HG03378 (cell line): ENCODE measurements around the gene TBCC.

Source experiments
- ATAC-seq: cut with Tn5 transposase; IDR thresholded peaks from one replicate; pipeline ENCODE4 v1.9.1; 2021; ENCODE audit warnings: mild to moderate bottlenecking, moderate library complexity; ENCODE audit not compliant: unreplicated experiment

The TBCC gene

DNA sequence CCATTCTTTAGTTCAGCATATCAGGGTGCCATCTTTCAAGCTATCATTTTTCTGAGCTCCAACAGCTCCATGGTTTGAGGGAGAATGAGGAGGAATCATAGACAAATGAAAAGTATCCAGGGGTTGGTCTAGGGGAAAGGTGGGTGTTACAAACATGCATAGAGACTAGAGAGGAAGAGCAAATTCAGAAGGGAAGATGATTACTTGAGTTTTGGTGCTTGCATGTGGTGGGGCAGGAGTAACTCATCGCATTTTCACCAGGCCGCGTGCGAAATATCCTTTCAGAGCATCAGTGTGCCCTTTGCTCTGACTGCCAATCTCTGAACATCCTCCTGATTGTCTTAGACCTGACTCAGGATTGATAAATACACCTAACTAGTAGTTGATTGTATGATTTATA is 28.3 kb upstream of the TBCC start:
- ATAC-seq, result no peak

DNA sequence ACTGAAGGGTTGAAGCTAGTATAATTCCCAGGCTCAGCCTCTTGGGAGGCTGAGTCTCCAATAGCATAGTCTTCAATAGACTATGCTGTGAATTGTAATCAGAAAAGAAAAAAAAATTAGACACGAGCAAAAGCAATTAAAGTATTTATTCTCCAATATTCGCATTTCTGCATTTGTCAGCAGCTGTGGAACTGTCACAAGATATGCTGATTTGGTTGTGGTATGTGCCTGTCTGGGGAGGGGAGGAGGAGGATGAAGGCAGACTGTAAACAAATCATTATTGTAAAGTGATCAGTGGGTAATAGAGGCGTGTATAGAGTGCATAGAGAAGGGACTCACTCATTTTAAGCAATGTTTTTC is 25.8 kb upstream of the TBCC start:
- ATAC-seq, result no peak

DNA sequence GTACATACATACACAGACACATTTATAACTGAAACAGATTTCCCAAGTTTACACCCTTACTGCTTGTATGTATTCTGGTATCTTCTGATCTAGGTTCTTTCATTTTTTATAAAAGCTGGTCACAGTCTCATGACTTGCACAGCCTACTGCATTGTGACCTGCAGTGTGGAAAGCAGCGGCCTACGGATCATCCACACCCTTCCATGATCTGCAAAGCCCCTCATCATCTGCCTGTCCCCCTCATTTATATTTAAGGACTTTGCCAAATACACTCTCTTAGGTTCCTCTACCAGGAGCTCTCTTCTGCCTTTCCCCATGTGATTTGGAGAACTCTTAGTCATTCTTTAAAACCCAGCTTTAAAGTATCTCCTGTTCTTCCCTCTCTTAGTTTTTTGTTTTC is 23.9 kb upstream of the TBCC start:
- no peak for ATAC-seq

DNA sequence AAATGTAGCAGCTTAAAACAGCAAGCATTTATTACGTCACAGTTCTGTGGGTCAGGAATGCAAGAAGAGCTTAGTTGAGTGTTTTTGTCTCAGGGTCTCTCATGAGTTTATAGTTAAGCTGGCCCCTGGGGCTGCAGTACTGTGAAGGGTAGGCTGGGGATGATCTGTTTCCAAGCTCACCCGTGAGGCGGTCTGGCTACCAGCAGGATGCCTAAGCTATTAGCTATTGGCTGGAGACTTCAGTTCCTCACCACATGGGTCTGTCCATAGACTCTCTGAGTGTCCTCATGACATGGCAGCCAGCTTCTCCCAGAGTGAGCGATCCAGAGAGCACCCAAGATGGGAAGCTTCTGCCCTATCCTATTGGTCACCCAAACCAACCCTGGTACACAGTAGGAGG is 23.1 kb upstream of the TBCC start:
- no peak for ATAC-seq

DNA sequence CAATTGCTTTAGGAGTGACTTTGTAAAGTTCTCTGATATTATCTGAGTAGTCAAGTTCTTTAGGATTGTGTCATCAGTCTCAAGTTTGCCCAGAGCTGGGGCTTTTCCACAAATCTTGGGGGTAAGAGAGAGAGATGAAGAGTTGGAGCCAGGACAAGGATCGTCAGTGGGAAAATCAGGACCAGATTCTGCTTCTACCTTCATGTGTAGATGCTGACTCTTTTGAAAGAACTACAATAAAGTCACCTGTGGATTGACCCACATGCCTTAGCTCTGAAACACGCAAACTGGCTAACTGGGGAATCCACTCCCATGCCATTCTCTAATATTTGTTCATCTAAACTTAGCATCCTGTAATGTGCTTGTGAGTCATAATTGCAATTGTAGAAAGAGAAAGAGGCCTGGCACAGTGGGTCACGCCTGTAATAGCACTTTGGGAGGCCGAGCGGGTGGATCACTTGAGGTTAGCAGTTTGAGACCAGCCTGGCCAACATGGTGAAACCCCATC is 20.3 kb upstream of the TBCC start:
- ATAC-seq, result no peak

DNA sequence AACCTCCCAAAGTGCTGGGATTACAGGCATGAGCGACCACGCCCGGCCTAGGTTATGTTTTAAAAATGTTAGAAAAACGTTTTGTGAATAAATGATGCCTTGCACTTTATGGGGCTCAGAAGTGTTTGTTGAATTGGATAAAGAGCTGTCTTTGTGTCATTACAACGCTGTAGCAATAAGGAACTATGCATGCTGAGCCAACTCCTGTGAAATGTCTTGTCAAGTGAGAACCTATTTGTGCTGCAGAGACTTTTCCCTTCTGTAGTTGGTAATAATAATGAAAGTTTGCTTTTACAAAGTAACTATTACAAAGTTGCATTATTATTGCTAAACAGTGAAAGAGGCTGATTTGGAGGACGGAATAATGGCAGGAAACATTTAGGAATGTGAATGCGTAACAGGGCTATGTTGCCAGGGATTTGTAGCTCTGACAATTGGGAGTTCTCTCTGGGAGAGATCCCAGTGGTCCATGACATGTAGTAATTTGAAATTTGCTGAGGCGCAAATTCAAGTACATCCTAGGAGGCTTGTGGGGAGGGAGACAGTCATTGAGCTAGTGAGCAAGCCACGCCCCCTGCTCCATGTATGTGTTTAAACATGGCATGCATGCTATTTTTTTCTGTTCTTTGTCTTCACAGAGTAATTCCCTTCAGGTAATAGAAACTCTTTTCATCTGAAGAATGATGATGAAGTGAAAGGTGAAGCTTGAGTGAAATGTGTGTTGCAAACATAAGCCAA is 19.2 kb upstream of the TBCC start:
- ATAC-seq, result no peak

DNA sequence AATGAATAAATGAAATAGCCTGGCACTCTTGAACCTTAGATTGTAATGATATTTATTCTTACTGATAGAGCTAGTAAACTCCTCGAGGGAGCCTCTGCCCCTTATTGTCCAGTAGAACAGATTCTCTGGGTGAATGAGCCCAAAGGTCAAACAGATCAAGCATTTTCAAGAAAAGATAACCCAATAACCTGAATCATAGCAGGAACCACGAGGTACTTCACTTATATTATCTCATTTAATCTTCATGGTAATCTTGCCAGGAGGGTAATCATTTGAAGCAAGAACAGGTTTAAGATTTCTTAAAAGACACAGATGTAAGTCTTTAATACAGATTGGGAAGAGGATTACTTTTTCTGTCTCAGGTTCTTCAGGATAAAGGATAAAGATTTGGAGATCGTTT is 17.0 kb upstream of the TBCC start:
- ATAC-seq, result no peak

DNA sequence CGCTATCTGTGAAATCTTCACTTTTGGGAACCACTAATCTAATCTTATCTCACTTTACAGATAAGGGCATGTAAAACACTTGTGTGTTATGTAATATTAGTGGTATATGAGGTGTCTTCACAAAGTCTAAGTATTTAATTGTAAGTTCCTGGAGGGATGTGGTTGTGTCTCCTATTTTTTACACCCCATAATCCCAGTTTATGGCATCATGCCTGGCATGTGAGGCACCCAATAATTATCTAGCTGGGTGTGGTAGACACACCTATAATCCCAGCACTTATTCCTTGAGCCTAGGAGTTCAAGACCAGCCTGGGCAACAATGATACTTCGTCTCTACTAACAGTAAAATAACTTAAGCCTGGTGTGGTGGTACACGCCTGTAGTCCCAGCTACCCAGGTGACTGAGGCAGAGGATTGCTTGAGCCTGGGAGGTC is 16.5 kb upstream of the TBCC start:
- no peak for ATAC-seq

DNA sequence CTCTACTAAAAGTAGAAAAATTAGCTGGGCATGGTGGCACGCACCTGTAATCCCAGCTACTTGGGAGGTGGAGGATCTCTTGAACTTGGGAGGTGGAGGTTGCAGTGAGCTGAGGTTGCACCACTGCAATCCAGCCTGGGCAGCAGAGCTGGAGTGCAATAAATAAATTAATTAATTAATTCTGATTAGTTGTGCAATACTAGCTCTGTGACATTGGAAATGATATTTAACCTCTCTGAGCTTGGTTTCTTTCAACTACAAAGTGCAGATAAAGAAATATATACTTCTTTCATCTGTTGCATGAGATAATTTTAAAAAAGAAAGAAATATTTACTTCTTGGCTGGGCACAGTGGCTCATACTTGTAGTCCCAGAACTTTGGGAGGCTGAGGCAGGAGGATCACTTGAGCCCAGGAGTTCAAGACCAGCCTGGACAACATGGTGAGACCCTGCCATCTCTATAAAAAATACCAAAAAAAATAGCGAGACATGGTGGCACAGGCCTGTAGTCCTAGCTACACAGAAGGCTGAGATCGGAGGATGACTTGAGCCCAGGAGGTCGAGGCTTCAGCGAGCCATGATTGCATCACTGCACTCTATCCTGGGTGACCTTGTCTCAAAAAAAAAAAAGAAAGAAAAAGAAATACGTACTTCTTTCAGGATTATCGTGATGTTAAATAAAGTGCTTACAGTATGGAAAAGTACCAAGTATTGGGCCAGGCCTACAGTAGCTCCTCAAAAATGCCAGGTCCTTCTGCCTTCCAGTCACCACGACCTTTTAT is 15.6 kb upstream of the TBCC start:
- no peak for ATAC-seq

DNA sequence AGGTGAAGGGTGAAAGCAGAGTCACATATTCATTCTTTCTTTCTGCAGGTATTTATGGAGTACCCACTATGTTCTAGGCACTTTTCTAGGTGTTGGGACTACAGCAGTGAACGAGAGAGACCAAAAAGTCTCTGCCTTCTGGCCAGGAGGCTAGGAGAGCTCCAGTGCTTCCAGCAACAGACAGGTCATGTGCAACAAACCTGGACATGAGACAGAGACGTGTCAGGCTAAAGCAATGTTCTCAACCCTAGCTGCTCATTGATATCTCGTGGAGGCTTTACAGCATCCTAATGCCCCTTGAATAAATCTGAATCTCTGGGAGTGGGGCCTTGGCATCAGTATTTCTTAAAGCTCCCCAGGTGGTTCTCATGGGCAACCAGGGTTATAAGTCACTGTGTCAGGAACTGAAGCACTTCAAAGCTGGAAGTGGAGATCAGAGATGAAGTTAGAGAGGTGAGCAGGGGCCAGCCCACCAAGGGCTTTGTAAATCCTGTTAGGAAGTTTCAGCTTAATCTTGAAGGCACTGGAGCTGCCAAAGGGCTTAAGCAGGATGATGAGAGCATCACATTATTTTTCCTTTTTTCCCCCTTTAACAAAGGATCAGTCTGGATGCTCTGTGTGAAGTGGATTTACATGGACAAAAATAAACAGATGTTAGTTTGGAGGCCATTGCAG is 13.0 kb upstream of the TBCC start:
- no peak for ATAC-seq

DNA sequence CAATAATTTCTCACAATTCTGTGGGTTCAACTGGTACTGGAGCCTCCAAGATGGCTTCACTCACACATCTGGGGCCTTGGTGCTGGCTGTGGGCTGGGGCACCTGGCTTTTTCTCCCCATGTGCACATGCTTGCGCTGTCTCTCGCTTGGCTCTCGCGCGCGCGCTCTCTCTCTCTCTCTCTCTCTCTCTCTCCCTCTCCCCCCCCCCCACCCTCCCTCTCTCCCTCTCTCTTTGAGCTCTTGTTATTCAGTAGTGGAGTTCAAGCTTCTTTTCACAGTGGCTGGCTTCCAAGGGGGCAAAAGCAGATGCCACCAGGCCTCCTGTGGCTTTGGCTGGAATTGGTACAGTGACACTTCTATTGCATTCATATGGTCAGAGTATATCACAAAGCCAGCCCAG is 10.8 kb upstream of the TBCC start:
- no peak for ATAC-seq

DNA sequence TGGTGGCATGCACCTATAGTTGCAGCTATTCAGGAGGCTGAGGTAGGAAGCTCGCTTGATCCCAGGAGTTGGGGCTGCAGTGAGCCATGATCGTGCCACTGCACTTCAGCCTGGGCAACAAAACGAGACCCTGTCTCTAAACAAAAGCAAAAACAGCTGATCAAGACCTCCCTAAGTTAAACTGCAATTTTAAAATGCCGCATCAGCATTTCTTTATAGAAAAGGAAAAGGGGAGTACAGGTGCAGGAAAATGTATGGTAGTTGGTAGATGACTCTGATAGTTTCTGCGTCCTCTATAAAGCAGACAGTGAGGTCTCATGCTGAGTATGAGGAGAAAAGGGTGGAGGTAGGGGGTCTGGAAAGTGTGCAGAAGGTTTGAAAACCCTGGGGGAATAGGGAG is 8.9 kb upstream of the TBCC start:
- ATAC-seq, result no peak

DNA sequence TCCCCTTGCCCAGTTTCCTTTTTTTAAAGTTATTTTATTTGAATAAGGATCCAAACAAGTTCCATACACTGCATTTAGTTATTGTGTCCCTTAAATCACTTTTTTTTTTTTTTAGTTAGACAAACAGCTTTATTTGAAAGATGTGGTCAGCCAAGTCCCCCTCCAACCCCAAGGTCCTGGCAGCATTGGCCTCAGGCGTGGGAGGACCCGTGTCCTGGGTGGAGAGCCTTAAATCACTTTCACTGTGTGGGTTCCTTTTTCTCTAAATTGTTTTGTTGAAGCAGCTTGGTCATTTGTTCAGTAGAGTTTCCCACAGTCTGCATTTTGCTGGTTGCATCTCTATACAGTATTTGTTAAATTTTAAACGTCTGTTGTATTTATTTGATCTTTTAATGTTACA is 5.2 kb upstream of the TBCC start:
- no peak for ATAC-seq

DNA sequence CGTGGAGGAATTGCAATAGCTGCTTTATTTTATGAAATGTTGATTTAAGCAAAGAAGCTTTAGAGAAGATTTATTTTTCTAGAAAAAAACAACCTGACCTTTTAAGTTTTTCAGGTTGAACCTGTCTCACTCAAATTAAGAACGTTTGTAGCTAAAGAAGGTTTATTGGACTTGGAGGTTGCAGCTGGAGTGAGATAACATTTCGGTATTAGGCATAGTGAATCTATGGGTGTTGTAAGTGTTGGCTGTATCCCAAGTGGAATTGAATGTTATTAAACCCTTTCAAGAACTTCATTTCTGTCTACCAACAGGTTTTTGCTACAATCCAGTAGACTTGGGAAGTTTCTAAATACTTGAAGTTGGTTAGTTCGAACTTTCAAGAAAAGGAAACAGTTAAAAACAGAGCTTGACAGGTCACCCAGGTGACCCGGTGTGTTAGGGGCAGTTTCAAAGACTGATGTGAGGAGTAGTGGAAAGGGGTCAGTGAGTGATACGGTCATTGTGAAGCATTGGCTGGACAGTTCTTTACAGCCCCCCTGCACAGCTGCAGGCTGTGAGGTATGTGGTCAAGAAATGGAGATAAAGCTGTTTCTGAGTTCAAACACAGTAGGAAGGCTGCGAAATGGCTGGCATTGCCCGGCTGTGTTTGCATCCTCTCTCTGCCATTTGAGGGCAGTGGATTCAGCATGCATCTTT is 2.4 kb upstream of the TBCC start:
- no peak for ATAC-seq

DNA sequence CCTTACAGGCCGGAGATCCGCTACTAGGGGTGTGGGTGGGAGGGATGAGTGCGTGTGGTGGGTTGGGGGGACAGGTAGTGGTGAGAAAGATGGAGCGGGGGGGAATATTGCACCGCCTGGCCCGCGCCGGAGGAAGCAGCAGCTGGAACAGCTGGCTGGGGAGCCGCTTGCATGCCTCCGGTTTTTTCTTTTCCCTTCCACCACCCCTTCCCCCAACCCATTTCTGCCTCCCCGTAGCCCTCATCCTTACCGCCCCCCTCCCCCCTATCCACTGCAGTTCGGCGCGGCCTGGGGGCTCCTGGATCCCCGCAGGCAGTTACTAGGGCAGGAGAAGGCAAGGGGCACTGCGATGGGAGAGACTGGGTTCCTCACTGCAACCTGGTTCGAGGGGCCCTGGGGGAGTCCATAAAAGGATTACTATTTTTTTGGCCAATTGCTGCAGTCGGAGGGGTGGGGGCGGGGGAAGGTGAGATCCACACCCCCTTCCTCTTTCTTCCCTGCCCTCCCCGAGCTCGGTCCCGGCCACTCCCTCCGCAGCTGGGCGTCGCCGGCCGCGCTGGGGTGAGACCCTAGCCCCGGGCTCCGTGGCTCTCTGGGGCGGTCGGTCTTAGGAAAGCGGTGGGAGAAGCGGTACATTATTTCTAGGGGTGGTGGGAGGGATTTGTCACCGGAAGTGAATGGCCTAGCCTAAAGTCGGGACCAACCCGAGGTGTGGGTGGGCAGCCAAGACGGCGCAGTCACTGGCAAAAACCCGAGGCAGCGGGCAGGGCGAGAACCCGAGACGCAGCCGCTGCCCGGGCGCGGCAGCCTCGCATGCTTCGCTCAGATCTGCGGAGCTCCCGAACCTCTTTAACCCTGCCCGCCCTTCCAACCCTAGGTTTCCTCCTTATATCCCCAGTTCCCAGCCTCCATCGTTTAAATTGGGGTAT is 824 bp upstream of the TBCC start:
- ATAC-seq, result peak; percentile 34

DNA sequence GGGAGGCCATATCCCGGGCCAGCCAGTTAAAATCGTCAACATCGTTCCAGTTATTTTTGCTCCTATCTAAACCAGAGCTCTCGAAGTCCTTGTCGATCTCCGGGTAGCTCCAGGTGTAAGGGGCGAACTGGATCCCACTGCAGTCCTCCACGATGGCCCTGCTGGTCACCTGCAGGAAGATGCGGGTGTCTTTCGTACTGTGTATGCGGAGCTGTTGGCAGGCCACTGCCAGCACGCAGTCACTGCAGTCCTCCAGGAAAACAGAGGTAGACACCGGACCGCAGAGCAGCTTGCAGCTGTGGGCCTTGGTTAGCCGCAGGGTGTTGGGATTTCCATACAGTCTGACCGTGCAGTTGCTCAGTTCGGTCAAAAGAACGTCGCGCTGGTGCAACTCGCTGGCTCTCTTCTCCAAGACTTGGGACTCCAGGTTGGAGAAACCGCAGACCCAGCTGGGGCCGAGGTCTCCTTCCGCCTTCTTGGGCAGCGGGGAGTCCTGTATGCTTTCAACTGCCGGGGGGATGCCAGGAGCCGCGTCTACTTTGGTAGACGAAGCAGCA is 742 bp downstream of the TBCC start:
- no peak for ATAC-seq

DNA sequence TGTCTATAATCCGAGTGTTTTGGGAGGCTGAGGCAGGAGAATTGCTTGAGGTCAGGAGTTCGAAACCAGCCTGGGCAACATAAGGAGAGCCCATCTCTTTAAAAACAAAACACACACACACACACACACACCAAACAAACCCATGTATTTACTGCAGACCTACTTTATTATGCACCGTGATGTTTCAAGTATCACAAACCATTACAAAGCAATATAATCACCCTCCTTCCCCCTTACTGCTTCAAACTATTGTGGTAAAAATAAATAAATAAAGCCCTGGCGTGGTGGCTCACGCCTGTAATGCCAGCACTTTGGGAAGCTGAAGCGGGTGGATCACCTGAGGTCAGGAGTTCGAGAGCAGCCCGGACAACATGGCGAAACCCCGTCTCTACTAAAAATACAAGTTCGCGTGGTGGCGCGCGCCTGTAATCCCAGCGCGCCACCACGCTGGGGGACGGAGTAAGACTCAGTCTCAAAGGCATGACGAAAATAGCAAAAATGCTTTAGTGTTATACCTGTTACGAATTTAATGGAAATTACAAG is 1.5 kb downstream of the TBCC start:
- ATAC-seq, result no peak

DNA sequence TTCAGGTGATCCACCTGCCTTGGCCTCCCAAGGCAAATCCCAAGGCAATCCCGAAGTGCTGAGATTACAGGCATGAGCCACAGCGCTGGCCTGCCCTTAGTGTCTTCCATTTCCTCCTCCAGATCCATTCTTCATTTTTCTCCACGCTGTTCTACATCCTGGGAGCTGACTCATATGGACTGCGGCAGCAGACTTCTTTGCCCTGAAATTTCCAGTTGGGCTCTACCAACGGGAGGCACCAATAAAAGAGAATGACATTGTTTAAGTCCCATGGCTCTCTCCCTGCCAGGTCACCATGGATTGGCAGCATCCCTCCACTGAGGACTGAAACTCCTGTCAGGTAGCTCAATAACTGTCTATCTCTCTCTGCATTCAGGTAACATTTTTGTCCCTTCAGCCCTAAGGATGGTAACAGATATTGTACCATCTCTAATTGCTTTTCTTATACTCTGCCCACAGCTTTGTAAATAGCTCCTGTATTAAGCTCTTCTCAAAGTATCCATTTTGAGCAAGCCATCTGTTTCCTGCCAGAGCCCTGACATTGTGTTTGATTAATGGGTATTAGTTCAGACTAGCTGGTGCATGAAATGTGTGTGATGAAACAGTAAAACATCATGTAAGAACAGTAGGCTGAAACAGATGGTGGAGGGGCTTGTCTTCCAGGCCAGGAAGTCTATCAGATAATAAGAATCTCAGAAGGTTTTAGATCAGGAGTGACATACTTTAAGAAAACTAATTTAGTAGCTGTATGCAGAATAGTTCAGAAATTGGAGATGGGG is 3.6 kb downstream of the TBCC start:
- ATAC-seq, result no peak

DNA sequence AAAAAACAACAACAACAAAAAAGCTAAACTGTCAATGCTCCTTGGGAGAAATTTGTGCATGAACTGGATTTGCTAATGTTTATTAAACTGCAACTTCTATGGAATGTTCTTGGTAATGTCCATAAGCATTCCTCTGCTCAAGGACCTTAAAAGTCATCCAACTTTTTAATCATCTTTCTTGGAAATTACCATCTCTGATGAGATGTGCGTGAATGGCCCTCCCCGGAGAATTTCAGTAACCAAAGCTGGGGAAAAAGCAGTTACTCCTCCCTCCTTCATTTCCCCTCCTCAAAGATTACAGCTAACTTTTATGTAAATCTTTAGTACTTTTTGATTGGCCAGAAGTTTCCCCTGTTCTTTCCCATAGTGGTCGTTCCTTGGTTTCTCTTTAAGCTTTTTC is 5.2 kb downstream of the TBCC start:
- no peak for ATAC-seq
